HG03060 (cell line): Measurements from ENCODE around the gene TMA7B.
"Not testable (repeated sequence)": the region's sequence is repeated elsewhere in the genome, so short reads cannot be mapped to it uniquely, and the experiment has no call there.

Source experiments
- ATAC-seq: cut with Tn5 transposase; IDR thresholded peaks from one replicate; pipeline ENCODE4 v1.9.1; 2021; ENCODE audit warnings: low read depth, moderate number of reproducible peaks; ENCODE audit not compliant: unreplicated experiment

Gene TMA7B

DNA sequence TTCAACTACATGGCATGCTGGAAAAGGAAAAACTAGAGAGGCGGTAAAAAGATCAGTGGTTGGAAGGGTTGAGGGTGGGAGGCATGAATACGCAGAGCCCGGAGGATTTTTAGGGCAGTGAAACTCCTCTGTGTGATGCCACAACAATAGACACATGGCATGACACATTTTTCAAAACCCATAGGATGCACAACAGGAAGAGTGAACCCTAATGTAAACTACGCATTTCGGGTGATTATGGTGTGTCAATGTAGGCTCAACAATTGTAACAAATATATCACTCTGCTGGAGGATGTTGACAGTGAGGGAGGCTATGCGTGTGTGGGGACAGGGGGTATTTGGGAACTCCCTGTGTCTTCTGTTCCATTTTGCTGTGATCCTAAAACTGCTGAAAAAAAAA is 18.9 kb downstream of the TMA7B start:
- no peak for ATAC-seq

DNA sequence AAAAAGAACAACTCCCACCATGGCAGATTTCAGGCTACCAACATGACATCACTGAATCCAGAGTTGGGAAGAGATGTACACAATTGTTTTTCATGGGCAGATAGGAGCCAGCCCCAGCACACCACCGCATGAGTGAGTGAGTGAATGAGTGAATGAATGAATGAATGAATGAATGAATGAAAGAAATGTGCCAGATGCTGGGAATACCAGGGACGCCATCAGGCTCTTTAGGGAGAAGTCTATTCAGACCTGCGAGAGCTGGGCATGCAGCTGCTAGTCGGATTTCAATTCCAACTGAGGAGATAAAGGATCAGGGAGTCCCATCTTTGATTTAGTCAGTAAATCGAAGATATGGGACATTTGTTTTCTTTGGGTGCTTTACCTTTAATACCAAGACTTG is 19.3 kb downstream of the TMA7B start:
- ATAC-seq, result no peak

DNA sequence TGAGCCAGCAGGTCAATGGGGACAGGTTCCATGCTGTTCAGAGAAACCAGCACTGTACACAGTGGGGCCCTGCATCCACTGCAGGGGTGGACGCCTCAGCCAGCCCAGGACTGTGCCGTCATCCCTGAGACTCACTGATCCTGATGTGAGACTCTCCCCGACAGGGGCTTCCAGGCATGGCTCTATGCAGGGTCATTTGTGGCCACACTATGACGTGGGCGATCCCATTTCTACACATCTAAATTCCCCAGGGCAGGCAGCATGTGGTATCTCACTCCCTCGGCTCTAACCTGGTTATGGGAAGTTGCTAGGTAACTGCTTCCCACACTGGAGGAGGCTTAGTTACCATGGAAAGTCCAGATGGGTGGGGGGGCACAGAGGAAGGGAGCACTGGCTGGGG is 20.4 kb downstream of the TMA7B start:
- no peak for ATAC-seq

DNA sequence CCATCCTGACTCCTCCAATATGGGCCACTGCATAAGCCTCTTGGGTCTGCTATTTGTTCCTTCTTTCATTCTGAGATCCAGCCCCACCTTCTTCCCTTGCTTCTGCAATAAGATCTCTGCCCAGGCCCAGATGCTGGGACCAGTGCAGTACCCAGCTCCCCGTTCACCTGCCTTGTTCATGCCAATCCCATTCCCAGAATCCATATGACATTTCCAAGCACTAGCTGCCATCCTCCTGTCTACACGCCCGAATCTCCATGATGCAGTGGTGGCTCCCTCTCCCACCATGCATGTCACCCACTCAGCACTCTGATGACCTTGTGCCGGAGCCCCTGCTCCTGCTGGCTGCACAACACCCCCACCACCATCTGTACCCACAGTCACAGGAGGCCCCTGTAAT is 23.1 kb downstream of the TMA7B start:
- no peak for ATAC-seq

DNA sequence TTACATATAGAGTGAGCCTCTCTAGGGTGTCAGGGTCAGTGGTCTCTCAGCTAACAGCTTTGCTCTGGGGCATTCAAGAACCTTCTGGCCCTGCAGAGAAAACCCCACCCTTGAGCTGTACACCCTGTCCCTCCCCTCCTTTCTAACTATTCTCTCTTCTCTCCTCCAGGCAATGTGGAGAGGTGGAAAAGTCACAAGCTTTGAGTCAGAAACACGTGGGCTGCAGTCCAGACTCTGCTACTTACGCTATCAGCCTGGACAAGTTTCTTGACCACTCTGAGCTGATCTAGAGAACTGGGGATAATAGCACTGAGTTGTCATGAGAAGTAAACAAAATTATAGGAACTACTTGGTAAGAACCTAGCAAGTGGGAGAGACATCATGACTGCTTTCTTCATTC is 23.8 kb downstream of the TMA7B start:
- no peak for ATAC-seq

DNA sequence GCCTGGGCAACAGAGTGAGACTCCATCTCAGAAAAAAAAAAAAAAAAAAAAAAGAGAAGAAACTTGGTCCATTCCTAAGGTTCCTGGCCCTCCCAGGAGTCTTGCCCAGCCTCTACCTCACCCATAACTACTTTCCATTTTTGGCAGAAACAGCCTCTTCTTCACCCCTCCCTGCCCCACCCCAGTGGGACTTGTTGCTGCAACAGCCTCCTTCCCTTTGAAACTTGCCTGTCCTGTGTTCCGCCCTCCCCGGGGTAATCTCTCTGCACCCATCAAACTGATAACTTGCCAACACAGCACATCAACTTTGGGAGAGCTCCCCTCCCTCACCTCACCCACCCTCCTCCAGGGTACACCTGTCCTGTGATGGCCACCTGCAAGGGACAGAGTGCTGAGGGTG is 24.5 kb downstream of the TMA7B start:
- ATAC-seq, result no peak

DNA sequence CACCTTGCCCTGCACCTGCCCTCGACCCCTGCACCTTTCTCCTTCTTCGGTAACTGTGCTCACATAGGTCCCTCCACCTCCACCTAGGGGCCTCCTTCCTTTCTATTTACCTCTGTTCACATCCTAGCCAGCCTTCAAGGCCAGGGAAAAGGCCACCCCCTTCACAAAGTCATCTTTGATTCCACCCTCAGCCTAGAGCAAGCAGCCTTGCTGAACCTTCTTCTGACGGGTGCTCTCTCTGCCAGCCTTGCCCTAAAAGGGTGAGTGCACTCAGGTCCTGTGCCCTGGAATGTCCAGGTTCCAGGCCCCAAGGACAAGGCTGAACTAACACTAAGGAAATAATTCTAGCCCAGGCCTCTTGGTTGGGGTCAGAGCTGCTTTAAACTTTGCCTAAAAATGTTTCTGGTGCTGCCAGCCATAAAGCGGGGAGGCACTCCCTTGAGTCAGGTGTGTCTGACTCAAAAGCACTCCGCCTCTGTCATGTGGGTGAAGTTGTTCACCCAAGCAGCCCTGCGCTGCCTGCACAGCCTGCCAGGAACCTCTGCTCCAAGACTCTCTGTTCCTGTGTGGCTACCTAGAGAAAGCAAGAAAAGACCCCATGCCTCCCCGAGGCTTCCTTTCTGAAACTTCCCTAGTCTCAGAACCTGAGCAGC is 25.3 kb downstream of the TMA7B start:
- ATAC-seq, result no peak

DNA sequence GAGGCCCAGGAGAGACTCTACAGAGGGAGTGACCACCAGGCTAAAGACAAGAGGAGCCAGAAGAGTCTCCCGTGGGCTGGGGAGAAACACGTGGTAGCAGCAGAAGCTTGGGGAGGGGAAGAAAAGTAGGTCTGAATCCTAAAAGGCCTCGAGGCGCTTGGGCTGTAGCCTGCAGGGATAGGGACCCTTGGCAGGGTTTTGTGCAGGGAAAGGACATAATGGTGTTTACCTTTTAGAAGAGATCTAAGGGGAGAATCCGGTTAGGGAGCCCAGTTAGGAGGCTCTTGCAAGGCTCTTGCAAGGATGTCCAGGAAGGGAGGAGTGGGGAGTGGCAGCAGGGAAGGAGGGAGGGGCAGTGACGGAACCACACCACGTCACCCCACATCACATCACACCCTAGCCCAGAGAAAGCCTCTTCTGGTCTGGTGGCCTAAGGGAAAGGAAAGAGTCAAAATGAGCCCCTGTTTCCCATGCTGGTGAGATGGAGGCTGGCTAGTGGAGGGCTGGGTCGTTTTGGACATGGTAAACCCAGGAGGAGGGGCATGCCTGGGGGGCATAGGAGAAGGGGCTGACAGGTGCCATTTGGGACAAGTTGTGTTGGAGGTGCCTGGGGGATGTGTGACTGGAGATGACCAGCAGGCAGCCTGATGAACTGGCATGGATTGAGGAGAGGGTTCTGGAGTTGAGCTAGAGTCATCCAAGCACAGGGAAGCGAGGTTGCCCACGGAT is 28.4 kb downstream of the TMA7B start:
- ATAC-seq, result no peak

DNA sequence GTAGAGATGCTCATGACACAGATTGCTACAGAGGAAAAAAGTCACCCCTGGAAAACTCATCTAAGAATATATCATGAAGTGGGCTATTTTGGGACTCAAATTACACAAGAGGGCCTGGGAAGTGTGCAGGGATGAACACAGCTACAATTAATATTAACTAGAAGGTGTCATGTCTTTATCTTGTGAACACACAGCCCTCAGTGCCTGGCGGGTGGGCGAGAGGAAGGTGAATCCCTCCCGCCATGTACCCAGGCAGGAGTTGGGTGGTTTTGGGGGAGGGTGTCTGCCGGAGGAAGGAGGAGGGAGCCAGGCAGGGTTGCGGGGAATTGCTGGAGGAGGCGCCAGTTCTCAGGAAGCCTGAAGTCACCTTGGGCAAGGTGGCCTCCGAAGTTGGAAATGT is 29.4 kb downstream of the TMA7B start:
- ATAC-seq, result no peak

DNA sequence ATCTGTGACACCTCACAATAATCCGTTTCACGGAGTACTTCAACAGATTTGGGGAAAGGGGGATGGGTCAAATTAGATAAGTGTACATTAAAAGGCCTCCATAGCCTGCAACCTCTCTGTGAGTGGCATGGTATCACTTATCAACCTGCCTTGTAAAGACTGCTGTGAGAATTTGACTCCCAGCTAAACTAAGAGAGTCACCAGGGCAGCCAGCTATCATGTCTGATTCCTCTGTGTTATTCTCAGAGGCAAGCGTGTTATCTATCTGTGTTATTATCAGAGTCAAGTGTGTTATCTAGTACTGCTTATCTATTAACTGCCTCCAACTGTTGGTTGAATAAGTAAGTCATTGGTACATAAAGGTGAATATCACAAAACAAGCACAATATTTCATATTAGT is 30.5 kb downstream of the TMA7B start:
- no peak for ATAC-seq

DNA sequence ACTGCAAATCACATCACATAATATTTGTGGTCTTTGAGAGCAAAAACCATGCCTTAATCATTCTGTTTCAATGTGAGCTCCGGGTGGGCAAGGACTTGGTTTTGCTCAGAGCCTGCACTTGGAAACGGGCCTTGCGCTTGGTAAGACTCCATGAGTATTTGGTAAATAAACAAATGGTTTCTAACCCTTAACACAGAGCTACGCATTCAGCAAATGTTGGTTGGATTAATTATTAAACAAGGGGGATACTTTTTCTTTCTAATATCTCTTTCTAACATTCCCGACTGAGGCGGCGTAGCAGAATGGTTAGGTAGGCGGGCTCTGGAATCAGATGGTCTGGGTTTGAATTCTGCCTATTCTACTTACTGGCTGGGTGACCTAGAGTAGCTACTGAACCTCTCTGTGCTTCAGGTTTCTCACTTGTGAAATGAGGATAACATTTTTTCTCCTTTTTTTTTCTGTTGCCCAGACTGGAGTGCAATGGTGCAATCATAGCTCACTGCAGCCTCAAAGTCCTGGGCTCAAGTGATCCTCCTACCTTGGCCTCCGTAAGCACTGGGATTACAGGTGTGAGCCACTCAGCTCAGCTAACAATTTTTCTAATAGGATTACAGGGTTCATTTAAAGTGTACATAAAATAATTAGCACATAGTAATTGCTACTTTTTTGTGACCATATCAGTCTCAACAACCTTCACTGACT is 31.1 kb downstream of the TMA7B start:
- no peak for ATAC-seq

DNA sequence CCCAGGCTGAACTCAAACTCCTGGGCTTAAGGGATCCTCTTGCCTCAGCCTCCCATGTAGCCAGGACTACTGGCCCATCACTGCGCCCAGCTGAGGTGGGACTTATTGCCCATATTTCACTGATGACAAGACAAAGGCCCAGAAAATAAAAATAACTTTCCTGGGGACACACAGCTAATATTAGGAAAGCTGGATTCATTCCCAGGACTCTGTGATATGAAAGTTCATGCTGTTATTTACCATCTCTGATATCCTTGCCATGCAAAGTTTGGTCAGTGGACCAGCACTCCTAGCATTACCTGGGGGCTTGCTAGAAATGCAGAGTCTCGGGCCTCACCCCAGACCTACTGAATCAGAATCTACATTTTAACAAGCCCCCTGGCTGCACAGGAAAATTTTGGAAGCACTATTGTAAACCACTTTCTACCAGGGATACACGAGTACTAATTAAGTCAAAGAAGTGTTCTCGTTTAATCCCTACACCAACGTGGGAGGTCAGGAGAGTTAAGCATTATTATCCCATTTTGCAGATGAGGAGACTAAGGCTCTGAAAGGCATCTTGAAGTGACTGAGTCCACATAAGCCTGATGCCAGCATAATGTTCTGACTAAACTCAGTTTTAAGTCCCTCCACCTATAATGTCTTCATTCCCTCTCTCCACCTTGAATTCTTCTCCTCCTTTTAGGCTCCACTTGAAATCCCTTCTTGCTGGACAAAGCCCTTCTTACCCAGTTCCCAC is 32.1 kb downstream of the TMA7B start:
- ATAC-seq, result no peak

DNA sequence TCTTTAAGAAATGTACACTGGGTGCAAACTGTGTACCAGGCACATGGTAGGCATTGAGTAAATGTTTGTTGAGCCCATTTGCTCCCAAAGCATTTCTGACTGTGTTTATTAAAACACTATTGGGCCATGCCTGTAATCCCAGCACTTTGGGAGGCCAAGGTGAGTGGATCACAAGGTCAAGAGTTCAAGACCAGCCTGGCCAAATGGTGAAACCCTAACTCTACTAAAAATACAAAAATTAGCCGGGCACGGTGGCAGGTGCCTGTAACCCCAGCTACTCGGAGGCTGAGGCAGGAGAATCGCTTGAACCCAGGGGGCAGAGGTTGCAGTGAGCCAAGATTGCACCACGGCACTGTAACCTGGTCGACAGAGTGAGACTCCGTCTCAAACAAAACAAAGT is 32.7 kb downstream of the TMA7B start:
- not testable (repeated sequence) for ATAC-seq

DNA sequence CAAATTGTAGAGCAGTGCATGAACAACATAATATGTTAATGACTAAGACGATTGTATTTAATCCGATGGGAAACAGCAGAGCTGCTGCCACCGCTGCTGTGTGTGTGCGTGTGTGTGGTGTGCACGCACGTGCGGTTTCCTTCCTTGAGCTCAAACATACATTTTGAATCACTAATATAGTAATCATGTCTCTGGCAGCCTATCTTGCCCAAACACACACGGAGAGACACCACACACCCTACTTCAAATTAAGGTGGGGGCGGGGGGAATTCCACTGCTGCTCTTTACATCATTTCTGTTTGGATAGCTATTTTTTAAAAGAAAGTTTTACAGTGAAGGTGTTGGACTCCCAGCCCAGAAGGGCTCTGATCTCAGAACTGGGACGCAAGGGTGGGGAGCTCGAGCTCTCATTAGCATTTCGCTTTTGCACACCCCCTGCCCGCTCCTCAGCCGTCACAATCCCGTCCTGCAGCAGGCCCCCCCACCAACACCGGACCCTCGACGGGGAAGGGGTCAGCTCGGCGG is 33.9 kb downstream of the TMA7B start:
- ATAC-seq, result no peak

DNA sequence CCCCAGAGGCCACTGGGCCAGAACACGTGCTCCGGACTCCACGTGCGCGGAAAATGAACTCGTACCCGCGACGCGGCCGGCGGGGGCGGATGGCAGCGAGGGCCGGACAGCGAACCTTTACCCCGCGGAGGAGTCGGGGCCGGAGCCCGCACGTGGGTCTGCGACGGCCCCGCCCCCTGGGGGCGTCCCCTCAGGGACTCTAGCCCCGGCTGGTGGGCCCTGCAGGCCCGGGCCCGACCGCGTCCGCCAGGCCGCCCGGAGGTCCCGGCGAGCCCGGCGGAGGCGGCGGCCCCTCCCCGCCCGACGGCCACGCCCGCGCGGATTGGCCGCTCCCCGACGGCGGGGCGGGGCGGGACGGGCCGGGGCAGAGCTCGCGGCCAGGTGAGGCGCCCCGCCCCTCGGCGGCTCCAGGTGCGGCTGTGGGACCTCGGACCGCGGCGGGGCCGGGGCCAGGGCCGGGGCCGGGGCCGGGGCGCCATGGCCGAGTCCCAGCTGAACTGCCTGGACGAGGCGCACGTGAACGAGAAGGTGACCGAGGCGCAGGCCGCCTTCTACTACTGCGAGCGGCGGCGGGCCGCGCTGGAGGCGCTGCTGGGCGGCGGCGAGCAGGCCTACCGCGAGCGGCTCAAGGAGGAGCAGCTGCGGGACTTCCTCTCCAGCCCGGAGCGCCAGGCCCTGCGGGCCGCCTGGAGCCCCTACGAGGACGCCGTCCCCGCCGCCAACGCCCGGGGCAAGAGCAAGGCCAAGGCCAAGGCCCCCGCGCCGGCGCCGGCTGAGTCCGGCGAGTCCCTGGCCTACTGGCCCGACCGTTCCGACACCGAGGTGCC is 34.6 kb downstream of the TMA7B start, which contains the start of gene FAM83F:
Gene FAM83F, plus strand, starts transcription at position 389 of the 827 bp plus-strand sequence. Its CDS starts 89 bp downstream, at position 478.
- no peak for ATAC-seq

DNA sequence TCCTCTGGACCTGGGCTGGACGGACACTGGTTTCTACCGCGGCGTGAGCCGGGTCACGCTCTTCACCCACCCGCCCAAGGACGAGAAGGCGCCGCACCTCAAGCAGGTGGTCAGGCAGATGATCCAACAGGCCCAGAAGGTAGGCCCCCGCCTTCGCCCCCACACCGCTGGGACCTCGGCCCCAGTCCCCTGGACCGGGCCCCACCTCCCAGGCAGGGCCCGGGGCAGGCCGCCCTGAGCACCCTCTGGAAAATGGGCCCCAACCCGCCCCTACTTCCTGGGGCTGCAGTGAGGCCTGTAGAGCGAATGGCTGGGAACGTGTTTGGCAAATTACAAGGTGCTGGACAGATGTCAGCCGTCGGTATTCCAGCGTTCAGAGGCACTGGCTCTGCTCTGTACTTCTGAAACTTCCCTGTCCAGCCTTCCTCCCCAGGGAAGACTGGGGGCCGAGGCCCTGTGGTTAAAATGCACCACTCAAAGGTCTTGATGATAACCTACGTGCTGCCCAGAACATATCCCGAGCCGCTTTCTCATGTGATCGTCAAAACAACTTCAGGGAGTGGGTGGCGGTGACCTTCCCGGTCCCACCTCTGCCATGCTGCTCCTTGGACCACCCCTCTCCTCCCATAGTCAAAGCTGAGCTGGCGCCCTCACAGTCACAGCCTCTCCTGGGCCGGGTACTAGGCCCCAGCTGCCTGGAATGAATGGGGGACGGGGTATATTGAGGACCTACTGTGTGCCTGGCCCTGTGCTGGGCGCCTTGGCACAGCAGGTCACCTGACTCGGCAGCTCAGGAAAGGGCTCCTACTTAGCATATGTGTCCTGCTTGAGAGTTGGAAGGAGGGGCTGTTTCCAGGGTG is 35.4 kb downstream of the TMA7B start:
- ATAC-seq, result no peak

DNA sequence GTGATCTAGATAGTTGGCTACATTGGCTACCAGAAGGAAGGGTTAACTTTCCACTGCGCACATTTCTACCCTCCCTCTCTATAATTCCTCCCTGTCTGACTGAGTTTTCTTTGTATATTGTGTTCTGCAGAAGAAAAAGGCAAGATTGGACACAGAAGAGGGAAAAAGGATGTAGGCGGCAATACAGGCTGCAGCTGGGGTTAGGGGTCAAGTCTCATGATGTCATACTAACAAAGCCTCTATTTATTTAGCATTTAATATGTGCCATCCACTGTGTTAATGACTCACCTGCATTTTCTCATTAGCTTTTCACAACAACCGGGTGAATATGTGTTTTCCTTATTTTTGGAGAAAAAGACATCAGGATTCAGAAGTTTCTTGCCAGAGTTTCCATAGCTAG is 36.5 kb downstream of the TMA7B start:
- ATAC-seq, result no peak

DNA sequence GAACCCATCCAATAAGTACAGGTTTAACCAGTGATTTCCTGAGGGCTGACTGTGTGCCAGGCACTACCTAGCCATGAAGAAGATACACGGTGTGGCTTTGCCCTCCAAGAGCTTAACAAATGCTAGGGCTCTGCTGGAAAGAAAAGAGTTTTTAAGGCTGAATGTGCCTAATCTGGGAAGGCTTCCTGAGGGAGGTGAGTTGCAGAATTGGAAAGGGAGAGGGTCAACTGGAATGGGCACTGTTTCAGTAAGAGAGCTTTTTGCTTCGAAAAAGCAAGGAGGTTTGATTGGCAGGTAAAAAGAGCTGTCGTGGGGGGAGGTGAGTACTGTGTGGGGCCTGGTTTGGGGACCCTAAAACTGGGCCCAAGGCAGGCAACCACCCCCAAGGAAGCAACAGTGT is 37.2 kb downstream of the TMA7B start:
- no peak for ATAC-seq
